Fibroblast of mammary gland (primary cell): Measurements from ENCODE around the gene TMEM44.

Source experiments
- DNase-seq: peaks from one replicate; pipeline ENCODE4 v3.0.0-alpha.2; 2010; ENCODE audit warnings: low read depth
- H3K4me3 ChIP-seq: 2 replicates; pipeline ENCODE4 v1.5.1; 2011; ENCODE audit warnings: low read depth, mild to moderate bottlenecking, low read length, moderate library complexity; ENCODE audit not compliant: control insufficient read depth
- CTCF ChIP-seq: conservative IDR thresholded peaks from 2 replicates; pipeline ENCODE4 v1.5.1; 2011; ENCODE audit warnings: low read depth, low read length, inconsistent platforms; ENCODE audit not compliant: control insufficient read depth, insufficient read depth

Gene TMEM44

GRCh38 chr3:194664857-194665256 is 31.6 kb upstream of the TMEM44 start:
- DNase-seq: peak; percentile 23
- TF ChIP-seq CTCF: no peak
- H3K4me3 ChIP-seq: no peak overlapping the region

- no peak overlapping the region for H3K4me3 ChIP-seq
- no peak for DNase-seq
- no peak for TF ChIP-seq CTCF
Observed at GRCh38 chr3:194661946-194662345, 28.7 kb upstream of the TMEM44 start.

GRCh38 chr3:194661374-194661773 is 28.2 kb upstream of the TMEM44 start:
- H3K4me3 ChIP-seq: no peak overlapping the region
- no peak for TF ChIP-seq CTCF
- no peak for DNase-seq

GRCh38 chr3:194659778-194660177 is 26.6 kb upstream of the TMEM44 start:
- TF ChIP-seq CTCF: no peak
- no peak for DNase-seq

GRCh38 chr3:194658477-194659242 is 25.4 kb upstream of the TMEM44 start:
- TF ChIP-seq CTCF: no peak
- no peak for DNase-seq

More at GRCh38 chr3:194659778-194660177, 26.6 kb upstream of the TMEM44 start:
- no peak overlapping the region for H3K4me3 ChIP-seq

GRCh38 chr3:194657439-194657838 is 24.2 kb upstream of the TMEM44 start:
- no peak overlapping the region for H3K4me3 ChIP-seq
- DNase-seq: no peak
- no peak for TF ChIP-seq CTCF

More at GRCh38 chr3:194658477-194659242, 25.4 kb upstream of the TMEM44 start:
- H3K4me3 ChIP-seq: no peak overlapping the region
